Frontal cortex (tissue), 4 donors: ENCODE measurements around the gene FAAP20. TPM values are rescaled to one million over a fixed set of nuclear protein-coding genes. Genes with fewer than 3 reads are reported as not detected.

Experiments used
- DNase-seq, 2 donors: peaks; one replicate each; pipeline ENCODE4 v3.0.0; 2012; ENCODE audit warnings: low spot score in 2 of 2
- FAIRE-seq: peaks from 2 replicates; lab custom pipeline; 2012; peaks lifted over from hg19 to GRCh38; lab: Jason Lieb, UNC
- total RNA-seq: library from RNA; depleted of rRNA; stranded (reverse); fragments of >200 nt; gene quantifications from one replicate; pipeline ENCODE4 v1.2.3, GENCODE V29; 2014
- donor health status: control.
- donor health status: control.
- donor health status: control.

Gene FAAP20, protein sequence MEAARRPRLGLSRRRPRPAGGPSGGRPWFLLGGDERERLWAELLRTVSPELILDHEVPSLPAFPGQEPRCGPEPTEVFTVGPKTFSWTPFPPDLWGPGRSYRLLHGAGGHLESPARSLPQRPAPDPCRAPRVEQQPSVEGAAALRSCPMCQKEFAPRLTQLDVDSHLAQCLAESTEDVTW
- total RNA-seq = 19.2 TPM

GRCh38 chr1:2194319-2194897 is at the start of gene FAAP20:
Gene FAAP20 (minus strand): TSS chr1:2194772. CDS start chr1:2194749, 23 bp downstream.
- no peak for FAIRE-seq
- DNase-seq = peak; percentile 85 to 88

DNA sequence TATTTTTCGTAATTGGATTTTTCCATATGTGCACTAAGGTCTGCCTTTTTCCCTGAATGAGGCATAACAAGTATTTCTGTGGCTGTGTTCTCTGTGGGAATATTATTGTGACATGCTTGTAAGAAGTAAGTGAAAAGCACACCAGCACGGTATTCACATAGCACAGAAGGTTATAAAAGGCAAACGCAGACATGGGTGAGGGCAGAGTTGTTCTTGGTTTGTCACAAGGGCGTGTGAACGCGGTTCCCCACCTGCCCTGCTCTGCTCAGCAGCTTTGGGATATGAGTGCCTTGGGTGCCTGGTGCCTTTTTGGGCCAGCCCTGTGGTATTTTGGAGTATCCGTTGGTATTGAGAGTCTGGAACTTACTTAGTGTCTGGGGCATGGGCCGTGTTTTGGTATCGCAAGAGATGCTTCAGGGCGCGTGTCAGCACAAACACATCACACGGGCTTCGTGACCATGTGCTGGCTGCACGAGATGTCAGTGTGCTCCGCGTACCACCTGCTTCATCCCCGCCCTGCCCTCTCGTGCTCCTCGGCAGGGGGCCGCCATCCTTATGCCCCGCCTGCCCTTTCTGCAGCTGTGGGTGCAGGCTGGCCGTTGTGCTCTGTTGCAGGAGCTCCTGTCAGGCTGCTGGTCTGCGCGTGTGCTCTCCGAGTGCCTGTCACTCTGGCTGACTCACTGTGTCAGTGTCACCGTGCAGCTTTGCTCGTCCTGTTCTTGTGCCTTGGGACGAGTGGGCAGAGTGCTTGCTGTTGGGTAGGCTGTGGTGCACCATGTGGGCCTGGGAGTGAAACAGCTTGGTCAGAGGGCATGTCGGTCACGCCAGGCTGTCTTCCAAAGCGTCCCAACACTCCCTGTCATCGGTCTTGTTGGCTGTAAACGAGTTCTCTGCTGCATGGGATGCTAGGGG is 48.5 kb upstream of the FAAP20 start:
- DNase-seq = peak in 1 of 2 donors; percentile 72
- FAIRE-seq = no peak

GRCh38 chr1:2241820-2242219 is 47.2 kb upstream of the FAAP20 start:
- DNase-seq (no peak), FAIRE-seq (no peak)

DNA sequence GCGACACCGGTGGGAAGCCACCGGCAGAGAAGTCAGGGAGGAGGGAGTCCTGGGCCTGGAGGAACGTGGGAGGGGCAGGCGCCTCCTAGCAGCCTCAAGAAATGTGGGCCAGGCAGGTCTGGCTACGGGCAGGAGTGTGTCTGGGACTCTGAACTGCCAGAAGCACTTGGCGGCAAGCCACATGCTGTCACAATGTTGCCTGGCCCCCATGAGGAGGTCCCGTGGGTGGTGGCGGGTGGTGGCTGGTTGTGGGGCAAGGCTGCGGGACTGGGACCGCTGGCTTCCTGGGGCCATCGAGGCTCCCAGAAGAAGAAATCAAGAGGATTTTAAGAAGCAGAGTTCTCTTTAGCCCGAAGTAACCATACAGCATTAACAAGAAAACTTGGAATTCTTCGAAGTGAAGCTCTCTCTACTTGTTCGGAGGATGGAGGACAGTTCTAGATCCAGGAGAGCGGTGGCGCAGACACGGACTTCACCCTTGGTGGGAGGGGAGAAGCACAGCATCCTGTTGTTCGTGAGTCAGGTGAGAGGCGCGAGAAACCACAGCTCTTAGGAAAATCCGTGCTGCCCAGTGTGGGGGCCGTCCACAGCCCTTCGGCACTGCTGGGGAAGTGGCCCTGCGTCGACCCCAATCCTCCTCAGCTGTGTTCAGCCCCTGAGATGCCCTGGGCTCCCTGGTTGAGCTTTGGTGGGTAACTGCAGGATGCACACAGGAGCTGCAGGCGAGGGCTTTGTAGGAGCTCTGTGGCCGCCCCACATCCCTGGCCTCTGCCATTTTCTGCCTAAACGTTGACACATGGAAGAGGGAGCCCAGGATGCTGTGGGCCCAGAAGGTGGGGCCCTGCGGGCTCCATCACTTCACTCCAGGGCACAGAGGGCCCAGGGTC is 45.9 kb upstream of the FAAP20 start:
- no peak for FAIRE-seq
- peak in 1 of 2 donors; percentile 77 for DNase-seq

DNA sequence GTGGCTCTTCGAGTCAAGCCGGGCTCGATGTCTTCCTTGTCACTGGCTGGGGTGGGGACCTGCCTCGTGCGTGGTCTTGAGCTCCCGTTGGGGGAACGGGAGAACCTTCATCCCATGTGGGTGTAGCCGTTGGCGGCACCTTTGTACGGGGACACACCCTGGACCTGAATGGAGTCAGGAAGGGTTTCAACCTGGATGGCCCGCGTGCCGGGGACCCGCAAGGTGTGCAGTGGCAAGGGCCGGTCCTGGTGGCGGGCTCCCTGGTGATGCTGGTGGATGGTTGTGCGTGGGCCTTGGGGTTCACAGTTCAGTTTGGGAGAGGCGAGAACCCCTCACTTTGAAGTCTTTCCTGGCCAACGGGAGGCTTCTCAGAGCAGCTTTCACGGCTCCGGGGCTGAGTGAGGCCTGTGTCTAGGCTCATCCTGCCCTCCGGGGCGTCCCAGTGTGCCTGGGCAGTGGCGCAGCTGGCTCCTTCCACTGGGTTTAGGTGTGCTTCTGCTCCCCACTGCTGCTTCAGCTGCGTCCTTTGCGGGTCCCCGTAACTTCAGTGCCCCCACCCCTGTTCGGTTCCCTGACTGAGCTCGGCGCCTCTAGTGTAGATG is 44.9 kb upstream of the FAAP20 start:
- DNase-seq = no peak
- FAIRE-seq = no peak

DNA sequence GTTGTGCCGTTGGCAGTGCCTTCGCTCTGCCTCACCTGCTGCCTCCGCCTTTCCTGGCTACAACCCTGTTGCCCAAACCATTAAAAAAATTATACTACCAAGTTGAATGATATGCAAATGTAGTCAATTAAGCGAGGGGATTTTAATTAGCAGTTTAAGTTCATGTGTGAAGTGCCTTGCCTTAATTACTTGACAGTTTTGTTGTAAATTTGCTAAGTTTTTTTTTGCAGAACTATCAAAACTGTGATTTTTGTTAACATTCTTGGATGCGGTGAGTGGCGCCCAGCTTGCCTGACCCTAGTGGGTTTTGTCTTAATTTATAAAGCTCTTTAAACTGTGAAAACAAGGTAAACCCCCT is 44.4 kb upstream of the FAAP20 start:
- FAIRE-seq = no peak
- DNase-seq = no peak

- DNase-seq (no peak), FAIRE-seq (no peak)
Measured at GRCh38 chr1:2238361-2239012, 43.9 kb upstream of the FAAP20 start.

DNA sequence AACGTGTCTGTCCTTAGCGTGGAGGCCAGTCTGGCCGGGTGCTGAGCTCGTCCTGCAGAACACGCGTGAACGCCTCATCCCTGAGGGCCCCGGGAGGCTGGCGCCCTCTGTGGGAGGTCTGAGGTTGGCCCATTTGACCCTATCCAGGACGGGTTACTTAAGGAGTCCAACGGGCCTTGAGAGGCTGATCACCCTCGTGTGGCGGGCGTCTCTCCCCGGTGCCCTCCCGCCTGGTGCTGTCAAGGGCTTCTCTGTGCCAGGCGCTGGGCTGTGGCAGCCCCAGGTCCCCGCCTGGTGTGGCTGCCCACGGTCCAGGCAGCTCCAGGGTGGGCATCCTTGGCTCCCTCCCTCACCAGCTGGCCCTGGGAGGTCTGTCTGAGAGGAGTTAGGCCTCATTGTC is 43.2 kb upstream of the FAAP20 start:
- FAIRE-seq (no peak), DNase-seq (no peak)

DNA sequence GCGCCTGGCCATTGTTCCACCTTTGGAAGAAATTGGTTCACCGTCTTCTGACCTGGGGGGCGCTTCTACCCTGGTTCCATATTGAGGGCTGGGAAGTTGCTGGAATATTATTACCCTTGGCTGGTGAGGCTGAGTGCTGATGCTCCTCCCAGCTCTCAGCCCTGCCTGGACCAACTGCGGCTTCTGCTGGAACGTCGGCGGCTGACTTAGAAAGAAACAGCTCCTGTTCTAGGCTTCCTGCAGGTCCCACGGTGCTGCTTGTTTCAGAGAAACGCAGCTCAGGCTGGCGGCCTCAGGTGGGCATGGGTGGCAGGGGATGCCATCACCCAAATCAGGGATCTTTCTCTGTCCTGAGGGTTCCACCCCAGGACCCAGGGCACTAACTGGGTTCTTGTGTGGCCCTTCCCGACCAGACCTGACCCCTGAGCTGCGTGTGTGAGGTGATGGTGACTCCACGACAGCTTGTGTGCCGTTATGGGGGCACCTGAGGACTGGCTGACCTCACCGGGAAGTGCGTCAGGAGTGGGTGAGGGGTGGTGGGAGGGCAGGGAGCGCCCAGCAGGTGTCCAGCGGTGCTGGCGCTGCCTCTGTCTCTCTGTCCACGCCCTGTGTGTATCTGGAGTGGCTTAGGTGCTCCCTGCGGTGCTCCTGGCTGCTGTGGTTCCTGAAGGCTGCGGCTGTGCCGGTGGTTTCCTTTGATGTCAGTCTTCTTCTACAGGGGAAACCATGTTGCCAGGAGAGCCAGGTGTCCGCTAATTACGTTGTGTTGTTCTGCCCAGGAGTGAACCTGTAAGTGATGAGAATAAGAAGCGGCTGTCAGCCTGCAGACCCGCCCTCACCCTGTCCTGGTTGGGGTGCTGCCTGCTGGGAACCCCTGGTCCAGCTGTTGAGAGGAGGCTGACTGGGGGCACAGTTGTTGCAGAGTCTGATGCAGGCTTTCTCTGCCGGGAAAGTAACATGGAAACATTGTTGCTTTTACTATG is 42.4 kb upstream of the FAAP20 start:
- FAIRE-seq = no peak
- DNase-seq = no peak

GRCh38 chr1:2235300-2235998 is 40.9 kb upstream of the FAAP20 start:
- no peak for DNase-seq
- no peak for FAIRE-seq

DNA sequence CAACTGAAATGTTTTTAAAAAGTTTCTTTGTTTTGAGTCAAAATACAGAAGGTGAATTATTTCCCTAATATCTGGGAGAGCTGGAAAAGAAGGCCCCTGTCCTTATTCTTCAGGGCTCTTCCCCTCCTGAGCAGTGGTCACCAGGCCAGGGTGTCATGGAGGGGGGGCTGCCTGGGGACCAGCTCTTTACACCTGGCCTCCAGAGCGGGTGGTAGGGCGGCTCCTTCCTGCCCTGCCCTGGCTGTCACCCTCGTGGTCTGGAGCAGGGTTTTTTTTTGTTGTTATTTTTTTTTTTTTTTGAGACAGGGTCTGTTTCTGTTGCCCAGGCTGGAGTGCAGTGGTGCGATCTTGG is 40.2 kb upstream of the FAAP20 start:
- no peak for DNase-seq
- FAIRE-seq = no peak

DNA sequence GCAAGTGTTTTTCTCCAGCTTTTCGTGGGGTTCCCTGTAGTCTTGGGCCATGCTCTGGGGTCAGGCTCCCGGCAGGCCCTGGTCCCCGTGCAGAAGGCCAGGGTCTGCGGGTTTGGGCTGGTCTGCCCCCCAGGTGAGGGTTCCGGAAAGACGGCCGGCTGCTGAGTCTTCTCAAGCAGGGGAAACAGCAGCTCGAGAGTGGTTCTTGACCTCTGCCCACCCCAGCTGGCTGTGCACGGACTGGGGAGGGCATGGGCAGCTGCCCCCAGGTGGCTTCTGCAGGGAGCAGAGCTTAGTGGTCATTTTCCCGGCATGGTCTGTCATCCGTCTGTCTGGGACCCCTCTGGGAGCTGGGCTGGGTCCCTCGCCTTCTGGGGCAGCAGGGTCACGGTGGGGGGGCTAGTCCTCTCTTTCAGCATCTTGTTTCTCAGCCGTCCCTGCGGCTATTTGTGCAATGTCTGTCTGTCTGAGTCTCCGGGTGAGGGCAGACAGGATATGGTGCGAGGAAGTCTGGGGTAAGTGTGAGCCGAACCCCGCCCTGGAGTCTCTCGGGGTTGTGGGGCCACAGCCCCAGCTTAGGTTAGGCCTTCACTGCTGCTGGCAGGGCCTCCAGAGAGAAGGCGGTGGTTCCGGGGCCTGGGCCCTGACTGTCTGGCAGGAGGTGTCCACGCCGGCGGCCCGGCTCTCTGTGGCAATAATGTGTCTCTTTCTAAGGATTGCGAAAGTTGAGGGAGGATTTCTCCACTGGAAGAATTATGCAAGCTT is 39.6 kb upstream of the FAAP20 start:
- no peak for FAIRE-seq
- no peak for DNase-seq

- FAIRE-seq = no peak
- DNase-seq = no peak
Measured at GRCh38 chr1:2233468-2233867, 38.9 kb upstream of the FAAP20 start.

- DNase-seq (no peak), FAIRE-seq (no peak)
Measured at GRCh38 chr1:2232916-2233438, 38.4 kb upstream of the FAAP20 start.

GRCh38 chr1:2232255-2232915 is 37.8 kb upstream of the FAAP20 start:
- DNase-seq = no peak
- FAIRE-seq = no peak
